Uterus (tissue), 2 donors: ENCODE results near the gene ZDHHC4.

Experiments used
- POLR2A ChIP-seq, 2 donors: fragments of 450-650 bp; IDR thresholded peaks; one replicate each; pipeline ENCODE4 v1.6.1; 2016; ENCODE audit warnings: antibody characterized with exemption in 2 of 2, mild to moderate bottlenecking in 1 of 2, moderate library complexity in 1 of 2
- TF ChIP-seq, protein P1 (sequence below), 4 experiments: fragments of 200-600 bp in 2 of 4; fragments of 450-650 bp in 2 of 4; sonication (generic) in 2 of 4; IDR thresholded peaks; one replicate each; pipeline ENCODE4 v1.5.1; 2016 to 2019; ENCODE audit warnings: antibody characterized with exemption in 4 of 4, mild to moderate bottlenecking in 2 of 4, moderate library complexity in 1 of 4

DNA sequence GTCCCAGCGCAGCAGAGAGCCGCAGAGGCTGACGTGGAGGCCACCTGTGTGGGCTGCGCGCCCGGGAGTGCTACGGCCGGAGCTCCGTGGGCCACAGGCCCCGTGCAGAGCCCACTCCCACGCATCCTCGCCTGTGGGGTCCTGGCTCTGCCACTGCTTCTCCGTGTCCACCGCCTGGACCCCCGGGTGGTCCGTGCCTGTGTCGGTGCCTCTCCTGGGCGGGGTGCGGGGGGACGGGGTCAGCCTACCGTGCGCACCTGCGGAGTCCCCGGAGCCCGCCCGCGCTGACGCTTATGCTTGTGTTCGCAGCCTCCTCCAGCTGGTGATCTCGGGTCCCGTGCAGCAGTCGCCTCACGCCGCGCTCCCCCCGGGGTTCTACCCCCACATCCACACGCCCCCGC, 30.4 kb downstream of the ZDHHC4 start:
- TF ChIP-seq POLR2A (IDR thresholded peaks at IDR 0.05) = no peak
- TF ChIP-seq, protein P1, sequence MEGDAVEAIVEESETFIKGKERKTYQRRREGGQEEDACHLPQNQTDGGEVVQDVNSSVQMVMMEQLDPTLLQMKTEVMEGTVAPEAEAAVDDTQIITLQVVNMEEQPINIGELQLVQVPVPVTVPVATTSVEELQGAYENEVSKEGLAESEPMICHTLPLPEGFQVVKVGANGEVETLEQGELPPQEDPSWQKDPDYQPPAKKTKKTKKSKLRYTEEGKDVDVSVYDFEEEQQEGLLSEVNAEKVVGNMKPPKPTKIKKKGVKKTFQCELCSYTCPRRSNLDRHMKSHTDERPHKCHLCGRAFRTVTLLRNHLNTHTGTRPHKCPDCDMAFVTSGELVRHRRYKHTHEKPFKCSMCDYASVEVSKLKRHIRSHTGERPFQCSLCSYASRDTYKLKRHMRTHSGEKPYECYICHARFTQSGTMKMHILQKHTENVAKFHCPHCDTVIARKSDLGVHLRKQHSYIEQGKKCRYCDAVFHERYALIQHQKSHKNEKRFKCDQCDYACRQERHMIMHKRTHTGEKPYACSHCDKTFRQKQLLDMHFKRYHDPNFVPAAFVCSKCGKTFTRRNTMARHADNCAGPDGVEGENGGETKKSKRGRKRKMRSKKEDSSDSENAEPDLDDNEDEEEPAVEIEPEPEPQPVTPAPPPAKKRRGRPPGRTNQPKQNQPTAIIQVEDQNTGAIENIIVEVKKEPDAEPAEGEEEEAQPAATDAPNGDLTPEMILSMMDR (IDR thresholded peaks at IDR 0.05) = no peak
